Prostate gland (tissue), 2 donors: ENCODE results near the gene ABCA2.

Experiments
- CTCF ChIP-seq, 4 experiments: fragments of 200-600 bp in 2 of 4; fragments of 450-650 bp in 2 of 4; sonication (generic) in 2 of 4; IDR thresholded peaks; 1 replicate in 3 of 4; 2 replicates in 1 of 4; pipeline ENCODE4 v1.5.1; 2016 to 2019; ENCODE audit warnings: antibody characterized with exemption in 4 of 4, mild to moderate bottlenecking in 2 of 4, moderate library complexity in 2 of 4
- POLR2A ChIP-seq: fragments of 450-650 bp; IDR thresholded peaks from one replicate; pipeline ENCODE4 v1.6.1; 2016; ENCODE audit warnings: antibody characterized with exemption, mild to moderate bottlenecking
- POLR2AphosphoS5 ChIP-seq: sonication (generic); formaldehyde crosslinking; IDR thresholded peaks from one replicate; pipeline ENCODE4 v1.6.1; 2017; ENCODE audit warnings: antibody characterized with exemption

- TF ChIP-seq POLR2A (no peak), CTCF (IDR thresholded peaks at IDR 0.05) (peak; percentile 63 to 82 (median 72)), POLR2AphosphoS5 (no peak)
These were observed 1.3 kb upstream of the ABCA2 start for GRCh38 chr9:137029058-137029936.
